Activated naive CD8-positive, alpha-beta T cell treated with anti-CD3 and anti-CD28 coated beads, Interleukin-2, amount 10 ng/mL, durations not matched to agents 7 days and 5 days (primary cell): ENCODE results near the gene RDH12. TPM values are rescaled to one million over a fixed set of nuclear protein-coding genes. Genes with fewer than 3 reads are reported as not detected.
"Not testable (repeated sequence)": the region's sequence is repeated elsewhere in the genome, so short reads cannot be mapped to it uniquely, and the experiment has no call there.

Experiments used
- ATAC-seq: fragments of 150-1000 bp; cut with Tn5 transposase; one replicate; pipeline ENCODE4 v1.10.0; 2021; ENCODE audit warnings: low read depth, moderate library complexity
- POLR2A ChIA-PET: fragments of 350-600 bp; sonication (Branson Sonifier 250); formaldehyde crosslinking; loops from one replicate; lab custom pipeline; 2021; ENCODE audit warnings: antibody characterized with exemption; lab: Charles Lee
- DNase-seq: peaks from one replicate; pipeline ENCODE4 v3.0.0; 2021
- H3K27ac Mint-ChIP-seq: one replicate; pipeline ENCODE4 v1.8.0; 2022; ENCODE audit warnings: mild to moderate bottlenecking, mixed read lengths
- H3K27me3 Mint-ChIP-seq: one replicate; pipeline ENCODE4 v1.8.0; 2022; ENCODE audit warnings: mild to moderate bottlenecking, moderate library complexity, mixed read lengths
- H3K36me3 Mint-ChIP-seq: one replicate; pipeline ENCODE4 v1.8.0; 2021; ENCODE audit warnings: mild to moderate bottlenecking, mixed read lengths
- H3K4me1 Mint-ChIP-seq: one replicate; pipeline ENCODE4 v1.8.0; 2021; ENCODE audit warnings: mixed read lengths
- H3K4me3 Mint-ChIP-seq: one replicate; pipeline ENCODE4 v1.8.0; 2022; ENCODE audit warnings: mild to moderate bottlenecking, moderate library complexity, mixed read lengths
- H3K9me3 Mint-ChIP-seq: one replicate; pipeline ENCODE4 v1.8.0; 2021; ENCODE audit warnings: mixed read lengths
- total RNA-seq, 2 experiments: library from RNA; stranded (reverse); gene quantifications; one replicate each; pipeline ENCODE4 v1.2.3, GENCODE V29; 2021

Gene RDH12
- total RNA-seq, 2 experiments from 2014 or later, result not detected

DNA sequence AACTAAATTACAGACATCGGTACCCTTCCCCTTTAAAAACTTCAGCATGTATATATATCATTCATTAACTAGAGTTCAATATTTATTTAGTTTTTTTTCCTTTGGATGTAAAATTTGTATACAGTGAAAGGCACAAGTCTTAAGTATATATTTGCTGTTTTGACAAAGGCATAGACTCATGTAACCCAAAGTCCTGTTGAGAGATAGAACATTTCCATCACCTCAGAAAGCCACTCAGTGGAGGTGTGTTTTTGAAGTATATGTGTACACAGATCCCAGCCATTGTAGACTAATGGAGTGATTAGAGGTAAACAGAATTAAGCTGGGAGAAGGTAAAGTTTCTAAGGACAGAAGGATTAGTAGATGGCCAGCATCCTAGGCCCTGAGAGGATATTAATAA, 15.4 kb downstream of the RDH12 start:
- H3K27me3 Mint-ChIP-seq, result peaks cover 22% of the 10 kb centered on the region
- H3K36me3 Mint-ChIP-seq, result no peaks in the 10 kb centered on the region

DNA sequence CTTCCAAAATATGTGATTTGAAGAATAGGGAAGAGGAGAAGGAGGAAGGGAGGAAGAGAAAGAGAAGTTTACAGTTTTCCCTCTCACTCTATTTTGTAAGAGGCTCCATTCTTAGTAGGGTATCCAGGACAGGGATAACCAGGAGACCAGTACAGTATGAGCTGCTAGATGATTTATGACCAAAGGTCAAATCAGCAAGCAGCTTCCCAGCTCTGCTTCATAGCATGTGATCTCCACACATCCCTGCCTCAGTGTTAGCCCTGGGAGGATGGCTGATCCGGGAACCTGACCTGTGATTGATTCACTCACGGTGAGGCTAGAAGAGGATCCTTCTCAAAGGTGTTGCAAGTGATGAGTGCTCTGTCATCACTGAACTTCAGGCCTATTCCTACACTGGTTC, 16.6 kb downstream of the RDH12 start:
- POLR2A ChIA-PET, result no interaction called here
- Mint-ChIP-seq H3K9me3 (no peaks in the 10 kb centered on the region), H3K4me1 (peaks cover 8% of the 10 kb centered on the region), H3K4me3 (no peak overlapping the region), H3K27me3 (peaks cover 26% of the 10 kb centered on the region), H3K27ac (no peak overlapping the region), H3K36me3 (no peaks in the 10 kb centered on the region)
- DNase-seq, result no peak
- no peak for ATAC-seq

More for the DNA sequence above, 15.4 kb downstream of the RDH12 start:
- Mint-ChIP-seq H3K27ac (no peak overlapping the region), H3K4me1 (peaks cover 3% of the 10 kb centered on the region), H3K9me3 (no peaks in the 10 kb centered on the region), H3K4me3 (no peak overlapping the region)
- DNase-seq, result no peak
- POLR2A ChIA-PET, result no interaction called here
- ATAC-seq, result no peak

DNA sequence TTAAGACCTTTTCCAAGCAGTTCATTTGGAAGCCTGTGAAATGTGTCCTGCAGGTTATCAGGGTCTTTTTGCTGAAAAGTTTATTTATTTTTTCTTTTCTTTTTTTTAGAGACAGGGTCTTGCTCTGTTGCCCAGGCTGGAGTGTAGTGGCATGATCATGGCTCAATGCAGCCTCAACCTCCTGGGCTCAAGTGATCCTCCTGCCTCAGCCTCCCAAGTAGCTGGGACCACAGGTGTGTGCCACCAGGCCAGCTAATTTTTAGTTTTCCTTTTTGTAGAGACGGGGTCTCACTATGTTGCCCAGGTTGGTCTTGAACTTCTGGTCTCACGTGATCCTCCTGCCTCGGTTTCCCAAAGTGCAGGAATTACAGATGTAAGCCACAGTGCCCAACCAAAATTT, 17.7 kb downstream of the RDH12 start:
- POLR2A ChIA-PET, DNase-seq, H3K4me3 Mint-ChIP-seq, H3K36me3 Mint-ChIP-seq, H3K4me1 Mint-ChIP-seq, ATAC-seq, H3K27ac Mint-ChIP-seq, H3K9me3 Mint-ChIP-seq: not testable (repeated sequence)
- peaks cover 29% of the 10 kb centered on the region for H3K27me3 Mint-ChIP-seq

DNA sequence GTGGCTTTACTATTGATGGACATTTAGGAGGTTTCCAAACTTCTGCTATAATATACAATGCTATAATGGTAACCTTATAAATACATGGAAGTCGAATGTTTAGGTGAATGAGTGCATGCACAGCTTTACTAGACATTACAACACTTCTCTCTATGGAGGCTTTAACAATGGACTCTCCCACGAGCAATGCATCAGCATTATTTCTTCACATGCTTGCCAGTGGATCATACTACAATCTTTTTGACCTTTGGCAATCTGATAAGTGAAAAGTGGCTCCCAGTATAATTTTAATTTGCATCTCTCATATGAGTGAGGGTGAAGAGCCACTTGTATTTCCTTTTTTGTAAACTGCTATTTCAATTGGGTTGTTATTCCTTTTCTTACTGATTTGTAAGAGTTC, 18.2 kb downstream of the RDH12 start:
- Mint-ChIP-seq H3K4me3 (no peak overlapping the region), H3K9me3 (peaks cover 3% of the 10 kb centered on the region), H3K4me1 (peaks cover 8% of the 10 kb centered on the region), H3K27me3 (peaks cover 32% of the 10 kb centered on the region), H3K27ac (no peak overlapping the region), H3K36me3 (peaks cover 3% of the 10 kb centered on the region)
- DNase-seq (no peak), ATAC-seq (no peak)
- POLR2A ChIA-PET, result no interaction called here

DNA sequence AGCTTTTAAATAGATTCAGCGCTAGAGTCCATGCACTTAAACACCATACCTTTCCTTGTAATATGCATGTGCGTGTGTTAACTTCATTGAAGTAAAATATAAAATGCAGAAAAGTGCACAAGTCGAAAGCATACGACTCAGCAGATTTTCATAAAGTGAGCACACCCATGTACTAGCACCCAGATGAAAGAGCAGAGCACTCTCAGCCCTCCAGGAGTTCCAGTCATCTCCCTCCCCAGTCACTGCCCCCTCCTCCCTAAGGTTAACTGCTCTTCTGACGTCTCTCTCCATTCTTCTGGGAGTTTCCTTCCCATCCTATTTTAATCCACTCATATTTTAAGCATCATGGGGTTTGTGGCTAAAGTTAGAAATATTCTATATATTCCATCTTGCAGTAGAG, 20.2 kb downstream of the RDH12 start:
- POLR2A ChIA-PET, result no interaction called here
- peaks cover 3% of the 10 kb centered on the region for H3K36me3 Mint-ChIP-seq
- no peak overlapping the region for H3K27ac Mint-ChIP-seq
- H3K4me1 Mint-ChIP-seq, result peaks cover 8% of the 10 kb centered on the region
- DNase-seq (no peak), ATAC-seq (no peak)
- peaks cover 4% of the 10 kb centered on the region for H3K9me3 Mint-ChIP-seq
- H3K4me3 Mint-ChIP-seq, result no peak overlapping the region
- H3K27me3 Mint-ChIP-seq, result peaks cover 44% of the 10 kb centered on the region

DNA sequence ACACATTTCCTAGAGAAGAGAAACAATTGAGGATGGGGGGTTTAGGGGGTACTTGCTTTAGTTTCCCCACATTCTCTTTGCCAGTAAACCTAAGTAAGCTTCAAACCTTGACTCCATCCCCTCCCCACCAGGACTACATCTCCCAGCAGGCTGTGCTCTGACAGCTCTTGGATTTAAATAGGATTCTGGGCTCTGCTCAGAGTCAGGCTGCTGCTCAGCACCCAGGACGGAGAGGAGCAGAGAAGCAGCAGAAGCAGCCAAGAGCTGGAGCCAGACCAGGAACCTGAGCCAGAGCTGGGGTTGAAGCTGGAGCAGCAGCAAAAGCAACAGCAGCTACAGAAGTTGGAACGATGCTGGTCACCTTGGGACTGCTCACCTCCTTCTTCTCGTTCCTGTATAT, 20.6 kb downstream of the RDH12 start:
- POLR2A ChIA-PET, result no interaction called here
- Mint-ChIP-seq H3K36me3 (peaks cover 3% of the 10 kb centered on the region), H3K4me3 (no peak overlapping the region)

DNA sequence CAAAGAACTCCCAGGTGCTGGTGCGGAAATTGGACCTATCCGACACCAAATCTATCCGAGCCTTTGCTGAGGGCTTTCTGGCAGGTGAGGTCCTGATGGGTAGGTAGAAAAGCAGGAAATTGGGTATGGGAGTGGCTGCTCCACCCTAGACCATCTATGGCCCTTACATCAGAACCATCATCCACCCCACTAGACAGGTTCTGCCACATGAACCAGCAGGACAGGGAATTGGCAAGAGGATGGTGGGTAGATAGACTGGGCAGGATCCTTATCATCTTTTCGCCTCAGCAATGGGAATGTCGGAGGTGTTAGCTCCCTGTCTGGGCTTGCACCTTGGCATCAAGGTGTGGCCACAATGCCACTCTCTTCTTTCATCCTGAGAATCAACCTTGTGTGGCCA, 23.5 kb downstream of the RDH12 start:
- Mint-ChIP-seq H3K27me3 (peaks cover 41% of the 10 kb centered on the region), H3K4me1 (peaks cover 8% of the 10 kb centered on the region), H3K27ac (no peak overlapping the region), H3K4me3 (no peak overlapping the region), H3K36me3 (peaks cover 3% of the 10 kb centered on the region), H3K9me3 (peaks cover 4% of the 10 kb centered on the region)
- POLR2A ChIA-PET, result no interaction called here
- no peak for DNase-seq
- no peak for ATAC-seq

More for the DNA sequence above, 20.6 kb downstream of the RDH12 start:
- peaks cover 8% of the 10 kb centered on the region for H3K4me1 Mint-ChIP-seq
- ATAC-seq, result no peak
- no peak overlapping the region for H3K27ac Mint-ChIP-seq
- H3K27me3 Mint-ChIP-seq, result peaks cover 44% of the 10 kb centered on the region
- no peak for DNase-seq
- peaks cover 4% of the 10 kb centered on the region for H3K9me3 Mint-ChIP-seq

DNA sequence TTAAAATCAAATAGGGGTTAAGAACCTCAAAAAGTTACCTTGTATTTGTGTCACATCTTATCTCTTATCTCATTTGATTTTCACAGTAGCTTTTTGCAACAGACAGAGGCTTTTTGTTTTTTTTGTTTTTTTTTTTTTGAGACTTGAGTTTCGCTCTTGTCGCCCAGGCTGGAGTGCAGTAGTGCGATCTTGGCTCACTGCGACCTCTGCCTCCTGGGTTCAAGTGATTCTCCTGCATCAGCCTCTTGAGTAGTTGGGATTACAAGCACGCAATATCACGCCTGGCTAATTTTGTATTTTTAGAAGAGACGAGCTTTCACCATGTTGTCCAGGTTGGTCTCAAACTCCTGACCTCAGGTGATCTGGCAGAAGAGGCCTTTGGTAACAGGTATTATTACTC, 25.7 kb downstream of the RDH12 start:
- Mint-ChIP-seq H3K4me1 (peaks cover 6% of the 10 kb centered on the region), H3K9me3 (peaks cover 4% of the 10 kb centered on the region), H3K27ac (no peak overlapping the region), H3K27me3 (peaks cover 26% of the 10 kb centered on the region), H3K4me3 (no peak overlapping the region), H3K36me3 (peaks cover 3% of the 10 kb centered on the region)
- POLR2A ChIA-PET, result no interaction called here
- ATAC-seq, result no peak
- DNase-seq, result no peak

DNA sequence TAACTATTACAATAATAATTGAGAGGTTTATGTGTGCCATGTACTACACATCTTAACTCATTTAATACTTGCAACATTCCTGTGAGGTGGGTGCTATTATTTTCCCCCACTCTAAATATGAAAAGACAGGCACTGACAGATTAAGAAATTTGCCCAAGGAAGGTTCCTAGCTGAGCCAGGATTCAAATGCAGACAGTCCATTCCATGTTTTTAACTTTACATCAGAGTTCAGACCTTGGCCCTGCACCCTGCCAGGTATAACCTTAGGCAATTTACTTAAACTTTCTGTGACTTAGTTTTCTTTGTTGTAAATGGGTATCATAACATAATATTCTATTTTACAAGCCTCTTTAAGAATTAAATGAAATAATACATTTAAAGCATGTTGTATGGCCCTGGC, 26.6 kb downstream of the RDH12 start:
- Mint-ChIP-seq H3K27ac (no peak overlapping the region), H3K36me3 (peaks cover 3% of the 10 kb centered on the region), H3K4me3 (no peak overlapping the region), H3K4me1 (no peaks in the 10 kb centered on the region), H3K9me3 (peaks cover 4% of the 10 kb centered on the region), H3K27me3 (peaks cover 23% of the 10 kb centered on the region)
- ATAC-seq (no peak), DNase-seq (no peak)
- POLR2A ChIA-PET, result interaction anchor here (0.7 kb wide), 1 partner anchor 84 kb away, joined by 6 read pairs; no protein-coding TSS in a partner anchor

DNA sequence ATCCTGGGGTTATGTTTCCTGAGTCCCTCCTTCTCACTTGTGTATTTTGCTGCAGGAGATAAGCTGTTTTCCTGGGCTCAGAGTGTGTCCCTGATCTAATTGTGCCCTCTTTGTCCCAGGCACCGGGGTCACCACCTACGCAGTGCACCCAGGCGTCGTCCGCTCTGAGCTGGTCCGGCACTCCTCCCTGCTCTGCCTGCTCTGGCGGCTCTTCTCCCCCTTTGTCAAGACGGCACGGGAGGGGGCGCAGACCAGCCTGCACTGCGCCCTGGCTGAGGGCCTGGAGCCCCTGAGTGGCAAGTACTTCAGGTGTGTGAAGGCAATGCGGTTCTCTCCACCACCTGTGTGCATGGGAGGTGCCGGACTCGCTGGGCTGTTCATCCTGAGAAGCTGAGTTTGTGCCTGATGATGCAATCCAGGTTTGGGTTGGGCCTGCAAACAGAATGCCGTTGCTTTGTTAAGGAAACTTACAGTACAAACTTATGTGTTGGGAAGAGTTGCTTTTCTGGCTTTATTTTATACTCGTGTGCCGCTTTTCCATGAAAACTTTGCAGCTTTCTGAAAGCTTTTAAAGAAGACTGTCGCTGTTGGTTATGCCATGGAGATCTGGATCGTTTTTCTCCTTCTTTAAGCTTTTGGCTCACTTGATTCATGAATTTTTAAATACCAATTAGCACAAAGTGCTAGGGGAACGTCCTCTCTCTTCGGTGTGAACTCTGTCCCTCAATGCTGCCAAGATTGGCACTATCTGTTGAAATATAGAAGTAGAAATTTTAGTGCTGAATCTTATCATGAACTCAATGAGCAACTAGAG, 27.6 kb downstream of the RDH12 start:
- H3K9me3 Mint-ChIP-seq, result peaks cover 2% of the 10 kb centered on the region
- no peak overlapping the region for H3K27ac Mint-ChIP-seq
- no peak overlapping the region for H3K4me3 Mint-ChIP-seq
- POLR2A ChIA-PET, result no interaction called here
- H3K27me3 Mint-ChIP-seq, result peaks cover 18% of the 10 kb centered on the region
- DNase-seq, result no peak
- no peak for ATAC-seq
- H3K36me3 Mint-ChIP-seq, result peaks cover 1% of the 10 kb centered on the region
- no peaks in the 10 kb centered on the region for H3K4me1 Mint-ChIP-seq

DNA sequence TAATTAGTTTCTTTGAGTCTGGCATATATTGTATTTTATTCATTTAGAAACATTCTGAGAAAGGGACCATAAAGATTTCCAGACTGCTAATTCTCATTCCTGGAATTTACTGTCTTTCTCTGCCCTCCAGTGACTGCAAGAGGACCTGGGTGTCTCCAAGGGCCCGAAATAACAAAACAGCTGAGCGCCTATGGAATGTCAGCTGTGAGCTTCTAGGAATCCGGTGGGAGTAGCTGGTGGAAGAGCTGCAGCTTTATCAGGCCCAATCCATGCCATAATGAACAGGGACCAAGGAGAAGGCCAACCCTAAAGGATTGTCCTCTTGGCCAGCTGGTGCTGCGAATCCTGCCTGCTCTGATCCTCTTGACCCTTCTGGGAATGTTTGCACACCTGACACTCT, 31.9 kb downstream of the RDH12 start:
- DNase-seq, result no peak
- H3K9me3 Mint-ChIP-seq, result no peaks in the 10 kb centered on the region
- POLR2A ChIA-PET, result no interaction called here
- no peak for ATAC-seq
- H3K27me3 Mint-ChIP-seq, result peaks cover 3% of the 10 kb centered on the region
- no peak overlapping the region for H3K27ac Mint-ChIP-seq
- H3K36me3 Mint-ChIP-seq, result no peaks in the 10 kb centered on the region
- no peak overlapping the region for H3K4me3 Mint-ChIP-seq
- no peaks in the 10 kb centered on the region for H3K4me1 Mint-ChIP-seq

DNA sequence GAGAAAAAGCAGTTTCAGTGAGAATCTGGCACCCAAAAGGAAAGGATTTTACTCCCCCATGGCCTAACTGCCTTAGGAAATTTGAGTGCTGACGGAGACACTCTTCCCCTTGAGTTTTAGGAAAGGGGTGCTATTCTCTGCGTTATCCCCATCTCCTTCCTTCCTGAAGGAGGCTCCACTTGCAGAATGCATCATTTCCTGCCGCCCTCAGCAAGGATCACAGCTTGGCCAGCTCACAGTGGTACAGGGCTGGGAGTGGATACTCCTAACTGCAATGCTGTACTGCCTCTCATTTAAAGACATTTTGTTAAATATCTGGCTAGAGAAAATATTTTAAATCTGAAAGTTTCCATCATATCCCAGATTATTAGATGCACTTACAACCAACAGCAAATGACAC, 33.0 kb downstream of the RDH12 start:
- H3K4me1 Mint-ChIP-seq, result no peaks in the 10 kb centered on the region
- H3K4me3 Mint-ChIP-seq, result no peak overlapping the region
- H3K27me3 Mint-ChIP-seq, result peaks cover 5% of the 10 kb centered on the region
- DNase-seq, result no peak
- no peak overlapping the region for H3K27ac Mint-ChIP-seq
- no peaks in the 10 kb centered on the region for H3K9me3 Mint-ChIP-seq
- POLR2A ChIA-PET, result no interaction called here
- ATAC-seq, result no peak
- no peaks in the 10 kb centered on the region for H3K36me3 Mint-ChIP-seq

DNA sequence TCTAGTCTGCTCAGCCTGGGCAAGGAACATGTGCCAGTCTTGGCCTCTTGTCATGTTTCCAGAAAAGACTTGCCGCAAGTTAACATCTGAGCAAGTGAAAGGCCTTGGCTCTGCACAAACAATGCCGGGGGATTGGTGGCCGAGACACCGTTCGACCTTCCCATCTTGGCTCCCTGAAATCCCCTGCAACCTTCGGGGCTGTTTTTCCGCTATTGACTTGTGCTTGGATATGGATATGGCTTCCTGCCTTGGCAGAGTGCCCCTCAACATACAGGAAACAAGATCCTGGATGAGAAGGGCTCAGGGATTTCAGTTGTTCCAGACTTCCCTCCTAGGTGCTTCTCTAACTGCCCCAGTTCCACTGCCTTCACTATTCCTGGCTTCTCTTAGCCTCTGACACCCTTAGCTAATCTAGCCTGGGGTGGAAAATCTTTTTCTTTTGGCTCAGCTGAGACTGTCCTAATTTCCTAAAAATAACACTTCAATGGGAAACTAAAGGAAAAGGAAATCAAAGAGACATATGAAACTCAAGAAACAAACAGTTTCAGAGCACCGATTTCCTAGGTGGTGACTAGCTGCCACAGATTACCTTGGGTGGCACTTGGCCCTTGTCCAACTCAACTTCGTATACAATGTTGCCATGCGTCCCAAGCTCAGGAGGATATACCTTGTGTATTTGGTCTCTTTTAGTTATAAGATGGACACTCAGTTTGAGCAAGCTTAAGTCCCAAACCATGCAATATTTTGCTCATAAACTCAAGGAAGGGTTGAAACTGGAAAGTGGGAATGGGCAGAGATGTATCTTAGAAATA, 33.9 kb downstream of the RDH12 start:
- ATAC-seq, result no peak
- no peak for DNase-seq
- Mint-ChIP-seq H3K36me3 (no peaks in the 10 kb centered on the region), H3K27ac (no peak overlapping the region), H3K9me3 (no peaks in the 10 kb centered on the region), H3K4me3 (no peak overlapping the region), H3K27me3 (peaks cover 5% of the 10 kb centered on the region), H3K4me1 (no peaks in the 10 kb centered on the region)
- POLR2A ChIA-PET, result no interaction called here

DNA sequence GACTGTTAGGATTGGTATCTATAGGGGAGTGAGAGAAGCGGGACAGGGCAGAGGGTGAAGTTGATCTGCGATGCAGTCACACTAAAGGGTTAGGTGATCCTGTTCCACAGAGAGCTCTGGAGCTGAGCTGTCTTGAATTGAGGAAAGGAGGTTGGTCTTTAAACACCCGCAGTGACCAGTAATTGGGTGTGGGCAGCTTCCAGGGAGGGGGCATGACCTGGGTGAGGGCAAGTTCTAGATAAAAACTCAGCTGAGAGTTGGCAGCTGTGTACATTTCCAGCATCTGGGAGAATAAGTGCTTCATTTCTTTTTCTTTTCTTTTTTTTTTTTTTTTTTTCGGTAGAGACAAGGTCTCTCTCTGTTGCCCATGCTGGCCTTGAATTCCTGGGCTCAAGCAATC, 35.1 kb downstream of the RDH12 start:
- Mint-ChIP-seq H3K27me3 (peaks cover 5% of the 10 kb centered on the region), H3K9me3 (no peaks in the 10 kb centered on the region), H3K36me3 (no peaks in the 10 kb centered on the region), H3K4me3 (no peak overlapping the region), H3K27ac (no peak overlapping the region), H3K4me1 (no peaks in the 10 kb centered on the region)
- POLR2A ChIA-PET, result no interaction called here
- no peak for ATAC-seq
- no peak for DNase-seq
